HEK293T (cell line): ENCODE results near the gene RCSD1.

Source experiments
- CTCF ChIA-PET: fragments of 350-600 bp; formaldehyde crosslinking; extraction: SDS; loops from one replicate; lab custom pipeline; 2021; ENCODE audit warnings: antibody characterized with exemption, inconsistent platforms; lab: Yijun Ruan, JAX
- POLR2A ChIA-PET: fragments of 350-600 bp; formaldehyde crosslinking; extraction: SDS; loops from one replicate; lab custom pipeline; 2020; ENCODE audit warnings: antibody characterized with exemption, inconsistent platforms; lab: Yijun Ruan, JAX
- DNase-seq: peaks from one replicate; pipeline ENCODE4 v3.0.0; 2012; ENCODE audit warnings: mixed read lengths; ENCODE audit errors: extremely low spot score
- ARNT ChIP-seq: fragments of 450-650 bp; IDR thresholded peaks from 2 replicates; pipeline ENCODE4 v1.6.1; 2017; ENCODE audit warnings: mild to moderate bottlenecking
- BHLHE40 ChIP-seq: fragments of 450-650 bp; IDR thresholded peaks from 2 replicates; pipeline ENCODE4 v1.6.1; 2016; ENCODE audit warnings: mild to moderate bottlenecking, moderate library complexity, borderline replicate concordance
- CTBP1 ChIP-seq: fragments of 450-650 bp; IDR thresholded peaks from 2 replicates; pipeline ENCODE4 v1.6.1; 2016; ENCODE audit warnings: borderline replicate concordance
- ELF4 ChIP-seq: fragments of 450-650 bp; IDR thresholded peaks from 2 replicates; pipeline ENCODE4 v1.6.1; 2017; ENCODE audit warnings: antibody characterized with exemption
- FOXA1 ChIP-seq: fragments of 450-650 bp; IDR thresholded peaks from 2 replicates; pipeline ENCODE4 v1.6.1; 2016; ENCODE audit warnings: mild to moderate bottlenecking
- FOXK2 ChIP-seq: fragments of 450-650 bp; IDR thresholded peaks from 2 replicates; pipeline ENCODE4 v1.6.1; 2016; ENCODE audit warnings: mild to moderate bottlenecking
- FOXM1 ChIP-seq: fragments of 450-650 bp; IDR thresholded peaks from 2 replicates; pipeline ENCODE4 v1.6.1; 2017; ENCODE audit warnings: mild to moderate bottlenecking, borderline replicate concordance
- HDGF ChIP-seq: fragments of 450-650 bp; IDR thresholded peaks from 2 replicates; pipeline ENCODE4 v1.6.1; 2017; ENCODE audit warnings: antibody characterized with exemption, borderline replicate concordance
- L3MBTL2 ChIP-seq: fragments of 450-650 bp; conservative IDR thresholded peaks from 2 replicates; pipeline ENCODE4 v1.6.1; 2016; ENCODE audit warnings: mild to moderate bottlenecking
- LEF1 ChIP-seq: fragments of 450-650 bp; IDR thresholded peaks from 2 replicates; pipeline ENCODE4 v1.6.1; 2017; ENCODE audit warnings: mild to moderate bottlenecking, borderline replicate concordance
- NFRKB ChIP-seq: fragments of 450-650 bp; IDR thresholded peaks from 2 replicates; pipeline ENCODE4 v1.6.1; 2016; ENCODE audit warnings: mild to moderate bottlenecking, moderate library complexity
- SP1 ChIP-seq: fragments of 450-650 bp; IDR thresholded peaks from 2 replicates; pipeline ENCODE4 v1.6.1; 2017
- SUZ12 ChIP-seq: fragments of 450-650 bp; IDR thresholded peaks from 2 replicates; pipeline ENCODE4 v1.6.1; 2016; ENCODE audit warnings: mild to moderate bottlenecking
- TARDBP ChIP-seq: fragments of 450-650 bp; IDR thresholded peaks from 2 replicates; pipeline ENCODE4 v1.6.1; 2016
- ZNF384 ChIP-seq: fragments of 450-650 bp; IDR thresholded peaks from 2 replicates; pipeline ENCODE4 v1.6.1; 2016
- TF ChIP-seq, protein P1 (sequence below): fragments of 450-650 bp; IDR thresholded peaks from 2 replicates; pipeline ENCODE4 v1.6.1; 2016

RCSD1 gene

DNA sequence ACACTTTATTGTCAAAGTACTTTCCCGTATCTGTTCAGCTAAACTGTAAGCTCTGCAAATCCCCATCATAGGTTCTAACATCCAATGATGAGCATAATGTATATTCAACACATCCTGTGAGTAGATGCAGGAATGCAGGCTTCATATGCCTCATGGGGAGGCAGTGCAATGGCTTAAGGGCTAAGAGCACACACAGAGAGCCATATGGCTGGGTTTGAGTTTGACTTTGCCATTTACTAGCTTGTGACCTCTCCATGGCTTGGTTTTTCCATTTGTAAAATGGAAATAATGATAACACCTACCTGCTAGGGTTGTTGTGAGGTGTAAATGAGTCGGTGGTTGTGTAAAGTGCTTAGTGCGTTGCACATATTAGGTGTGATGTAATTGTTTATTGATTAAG lies 13.4 kb downstream of the RCSD1 start:
- DNase-seq: no peak
- POLR2A ChIA-PET: no interaction called here
- CTCF ChIA-PET: no interaction called here
- no peak for TF ChIP-seq ZNF384
- TF ChIP-seq LEF1: no peak
- TF ChIP-seq FOXA1: no peak
- no peak for TF ChIP-seq SP1
- no peak for TF ChIP-seq HDGF
- no peak for TF ChIP-seq BHLHE40
- no peak for TF ChIP-seq L3MBTL2
- no peak for TF ChIP-seq ELF4
- no peak for TF ChIP-seq TARDBP
- TF ChIP-seq FOXM1: no peak
- no peak for TF ChIP-seq ARNT
- no peak for TF ChIP-seq NFRKB
- no peak for TF ChIP-seq SUZ12
- TF ChIP-seq FOXK2: no peak

DNA sequence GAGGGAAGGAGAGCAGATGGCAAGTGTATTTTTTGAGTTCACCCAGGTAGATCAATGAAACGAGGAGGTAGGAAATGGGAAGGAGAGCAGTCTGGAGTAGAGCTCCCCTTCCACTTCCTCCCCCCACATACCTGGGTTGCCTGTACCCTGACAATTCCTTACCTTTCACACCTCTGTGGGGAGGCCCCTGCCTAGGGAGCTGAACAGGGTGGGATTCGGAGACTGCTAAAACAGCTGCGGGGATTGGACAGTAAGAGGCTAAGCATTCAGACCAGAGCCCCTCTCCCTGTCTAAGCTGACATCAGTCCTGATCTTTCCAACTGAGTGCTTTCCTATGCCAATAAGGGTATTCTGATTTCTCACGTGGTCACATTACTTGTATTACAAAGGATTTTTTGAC lies 14.5 kb downstream of the RCSD1 start:
- TF ChIP-seq HDGF (no peak), TARDBP (no peak), ZNF384 (no peak), ELF4 (no peak), FOXK2 (no peak), FOXM1 (no peak), L3MBTL2 (no peak), CTBP1 (no peak), SUZ12 (no peak), BHLHE40 (no peak), FOXA1 (no peak), ARNT (no peak)
- TF ChIP-seq, protein P1, sequence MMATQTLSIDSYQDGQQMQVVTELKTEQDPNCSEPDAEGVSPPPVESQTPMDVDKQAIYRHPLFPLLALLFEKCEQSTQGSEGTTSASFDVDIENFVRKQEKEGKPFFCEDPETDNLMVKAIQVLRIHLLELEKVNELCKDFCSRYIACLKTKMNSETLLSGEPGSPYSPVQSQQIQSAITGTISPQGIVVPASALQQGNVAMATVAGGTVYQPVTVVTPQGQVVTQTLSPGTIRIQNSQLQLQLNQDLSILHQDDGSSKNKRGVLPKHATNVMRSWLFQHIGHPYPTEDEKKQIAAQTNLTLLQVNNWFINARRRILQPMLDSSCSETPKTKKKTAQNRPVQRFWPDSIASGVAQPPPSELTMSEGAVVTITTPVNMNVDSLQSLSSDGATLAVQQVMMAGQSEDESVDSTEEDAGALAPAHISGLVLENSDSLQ: no peak
- POLR2A ChIA-PET: no interaction called here
- DNase-seq: no peak
- CTCF ChIA-PET: no interaction called here

DNA sequence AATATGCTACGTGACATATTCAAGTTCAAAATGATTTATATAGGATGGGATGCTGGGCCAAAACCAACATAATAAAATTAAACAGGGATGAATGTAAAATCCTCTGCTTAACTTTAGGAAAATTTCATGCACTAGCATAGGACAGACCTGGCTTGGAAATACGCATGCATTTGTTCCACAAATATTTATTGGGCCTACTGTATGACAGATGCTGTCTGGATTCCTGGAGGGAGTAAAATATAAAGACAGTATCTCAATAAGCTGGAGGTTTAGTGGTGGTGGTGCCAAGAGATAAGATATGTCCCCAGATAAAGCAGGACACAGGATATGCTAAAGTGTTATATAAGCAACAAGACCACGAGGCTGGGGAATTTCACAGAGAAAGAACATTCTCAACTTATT lies 15.1 kb downstream of the RCSD1 start:
- no peak for DNase-seq
- TF ChIP-seq TARDBP (no peak), ARNT (no peak), FOXA1 (no peak), SUZ12 (no peak), NFRKB (no peak), L3MBTL2 (no peak)
- POLR2A ChIA-PET: no interaction called here
- CTCF ChIA-PET: no interaction called here

DNA sequence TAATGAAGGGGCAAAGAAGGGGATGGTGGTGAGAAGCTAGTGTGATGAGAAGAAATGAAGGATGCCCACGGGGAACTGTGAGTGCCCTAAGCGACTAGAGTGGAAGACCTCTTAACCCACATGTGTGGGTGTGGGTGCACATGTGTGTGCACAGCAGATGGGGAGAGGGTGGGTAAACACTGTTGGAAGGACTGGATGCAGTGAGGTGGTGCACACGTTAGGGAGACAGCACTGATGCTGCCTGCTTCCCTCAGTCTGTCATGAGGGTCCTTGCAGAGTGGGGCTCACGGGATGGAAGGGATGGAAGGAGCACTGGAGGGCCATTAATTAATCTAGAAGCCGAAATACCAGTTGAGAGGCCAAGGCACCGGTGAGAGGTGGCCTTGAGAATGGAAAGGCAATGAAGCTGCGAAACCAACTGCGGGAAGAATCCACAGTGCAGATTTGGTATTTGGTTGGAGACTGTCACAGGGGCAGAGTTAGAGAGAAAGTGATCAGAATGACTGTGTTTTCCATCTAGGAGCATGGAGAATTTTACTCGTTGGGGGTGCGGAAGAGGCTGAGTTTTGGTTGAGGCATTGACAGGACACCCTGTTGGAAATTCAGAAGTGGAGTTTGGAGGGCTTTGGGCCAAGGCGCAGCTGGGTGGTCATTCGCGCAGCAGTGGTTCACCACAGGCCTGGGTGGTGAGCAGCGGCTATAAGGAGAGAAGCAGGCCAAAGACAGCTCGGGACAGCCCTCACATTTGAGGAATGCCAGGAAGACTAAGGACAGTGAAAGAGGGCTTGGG lies 15.8 kb downstream of the RCSD1 start:
- TF ChIP-seq TARDBP (no peak), FOXA1 (no peak), HDGF (no peak), FOXK2 (no peak), SP1 (no peak), FOXM1 (no peak), L3MBTL2 (no peak), BHLHE40 (no peak), LEF1 (no peak), ZNF384 (no peak), SUZ12 (no peak), NFRKB (no peak), ELF4 (no peak), ARNT (no peak)
- TF ChIP-seq, protein P1: no peak
- ChIA-PET CTCF (interaction anchor here (0.7 kb wide), 1 partner anchor 197 kb away, joined by 8 read pairs; no protein-coding TSS in a partner anchor), POLR2A (no interaction called here)
- DNase-seq: no peak

DNA sequence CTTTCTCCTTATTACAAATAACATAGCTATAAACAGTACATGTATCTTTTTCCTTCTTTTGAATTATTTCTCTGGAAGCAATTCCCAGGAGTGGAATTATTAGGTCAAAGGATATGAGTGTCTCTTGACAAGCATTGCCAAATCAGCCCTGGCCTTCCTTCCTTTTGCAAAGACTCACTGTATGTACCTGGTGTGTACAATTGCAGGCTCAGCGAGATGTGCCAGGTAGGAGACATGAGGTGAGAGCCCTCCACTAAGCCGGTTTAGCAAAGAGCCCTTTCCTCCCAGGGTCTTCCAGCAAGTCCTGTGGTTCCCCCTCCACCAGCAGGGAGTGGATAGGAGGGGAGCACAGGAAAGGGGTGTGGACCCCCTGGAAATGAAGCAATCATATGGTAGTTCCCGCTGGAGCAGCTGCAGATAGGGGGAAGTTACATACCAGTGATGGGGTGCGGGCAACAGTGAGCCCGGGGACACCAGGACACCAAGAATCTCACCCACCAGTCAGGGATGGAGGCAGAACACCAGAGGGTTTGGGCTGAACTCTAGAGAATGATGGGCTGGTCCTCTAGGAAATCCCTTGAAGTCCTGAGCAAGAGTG lies 18.3 kb downstream of the RCSD1 start:
- POLR2A ChIA-PET: no interaction called here
- TF ChIP-seq NFRKB: no peak
- TF ChIP-seq LEF1: no peak
- no peak for TF ChIP-seq FOXM1
- no peak for TF ChIP-seq BHLHE40
- no peak for TF ChIP-seq ARNT
- no peak for TF ChIP-seq FOXA1
- no peak for TF ChIP-seq FOXK2
- TF ChIP-seq, protein P1: no peak
- no peak for TF ChIP-seq ZNF384
- TF ChIP-seq TARDBP: no peak
- TF ChIP-seq ELF4: no peak
- no peak for TF ChIP-seq HDGF
- no peak for TF ChIP-seq L3MBTL2
- CTCF ChIA-PET: interaction anchor here (1.0 kb wide), 1 partner anchor 13 kb away, joined by 3 read pairs; no protein-coding TSS in a partner anchor
- no peak for DNase-seq
